Right lobe of liver (tissue), 6 donors: Measurements from ENCODE around the gene TMEM88. TPM values are rescaled to one million over a fixed set of nuclear protein-coding genes. Genes with fewer than 3 reads are reported as not detected.
A peak's percentile ranks its signal among the peaks of the same experiment; 100 is the strongest.

Source experiments
- ATAC-seq, 4 donors: fragments of 200-7000 bp; cut with Tn5 transposase; one replicate each; pipeline ENCODE4 v1.9.1; 2020; ENCODE audit warnings: mild to moderate bottlenecking in 4 of 4, moderate library complexity in 4 of 4
- DNase-seq, 3 donors: peaks; one replicate each; pipeline ENCODE4 v3.0.0-alpha.2; 2020
- H3K27ac ChIP-seq, 3 donors: fragments of 200-600 bp; one replicate each; pipeline ENCODE4 v1.8.0; 2022
- H3K27me3 ChIP-seq, 2 donors: fragments of 200-600 bp; one replicate each; pipeline ENCODE4 v1.8.0; 2022
- H3K36me3 ChIP-seq, 4 donors: fragments of 200-600 bp; sonication (generic) in 1 of 4; one replicate each; pipeline versions ENCODE4 v1.5.1 to v1.8.0; 2017 to 2022; ENCODE audit warnings: control low read depth in 1 of 4
- H3K4me1 ChIP-seq, 4 donors: fragments of 200-600 bp; sonication (generic) in 1 of 4; one replicate each; pipeline versions ENCODE4 v1.5.1 to v1.8.0; 2017 to 2022; ENCODE audit warnings: control low read depth in 1 of 4
- H3K4me3 ChIP-seq, 3 donors: fragments of 200-600 bp; one replicate each; pipeline ENCODE4 v1.8.0; 2022
- H3K9me3 ChIP-seq, 4 donors: fragments of 200-600 bp; sonication (generic) in 1 of 4; one replicate each; pipeline versions ENCODE4 v1.5.1 to v1.8.0; 2017 to 2022; ENCODE audit warnings: control low read depth in 1 of 4
- POLR2A ChIP-seq: fragments of 450-650 bp; IDR thresholded peaks from one replicate; pipeline ENCODE4 v1.6.1; 2017; ENCODE audit warnings: antibody characterized with exemption, mild to moderate bottlenecking
- WGBS: methylation state at CpG from one replicate; pipeline ENCODE4 v1.1.6; 2018; ENCODE audit warnings: low coverage, low lambda C conversion rate; ENCODE audit not compliant: insufficient coverage; ENCODE audit errors: missing lambda C conversion rate; 5-methylcytosine and 5-hydroxymethylcytosine counted together
- intact Hi-C, 2 donors: fragments of 100-400 bp; cut with DNase I; formaldehyde crosslinking; loops; one replicate each; pipeline versions ENCODE4 v1.11.2 to v1.14.1; 2022
- total RNA-seq, 6 experiments: library from RNA; depleted of rRNA in 2 of 6; stranded (reverse); fragments of >200 nt in 2 of 6; fragmentation: NEBNext Ultra II Directional in 3 of 6; extraction: Animal tissue kit (Norgen Biotek cat#: 25700) in 3 of 6; gene quantifications; one replicate each; pipeline versions ENCODE4 v1.1.0 to v1.2.4, GENCODE V29; 2016 to 2023
- TF ChIP-seq, protein P1 (sequence below), 4 donors: fragments of 200-600 bp in 3 of 4; fragments of 450-650 bp in 1 of 4; IDR thresholded peaks; one replicate each; pipeline versions ENCODE4 v1.5.1 to v1.8.0; 2016 to 2022; ENCODE audit warnings: antibody characterized with exemption in 4 of 4, mild to moderate bottlenecking in 2 of 4
- donor health status: DM: no; HTN: yes; CAD: no.
- donor health status: DM: no; HTN: no; CAD: no.
- donor health status: DM: no; HTN: no; CAD: no.
- donor health status: DM: no; HTN: yes; CAD: no.
- donor health status: DM: no; HTN: yes; CAD: no.

TMEM88 gene
- total RNA-seq, 6 experiments from 2014 or later = 0.74 to 2.4 (median 1.2) TPM

DNA sequence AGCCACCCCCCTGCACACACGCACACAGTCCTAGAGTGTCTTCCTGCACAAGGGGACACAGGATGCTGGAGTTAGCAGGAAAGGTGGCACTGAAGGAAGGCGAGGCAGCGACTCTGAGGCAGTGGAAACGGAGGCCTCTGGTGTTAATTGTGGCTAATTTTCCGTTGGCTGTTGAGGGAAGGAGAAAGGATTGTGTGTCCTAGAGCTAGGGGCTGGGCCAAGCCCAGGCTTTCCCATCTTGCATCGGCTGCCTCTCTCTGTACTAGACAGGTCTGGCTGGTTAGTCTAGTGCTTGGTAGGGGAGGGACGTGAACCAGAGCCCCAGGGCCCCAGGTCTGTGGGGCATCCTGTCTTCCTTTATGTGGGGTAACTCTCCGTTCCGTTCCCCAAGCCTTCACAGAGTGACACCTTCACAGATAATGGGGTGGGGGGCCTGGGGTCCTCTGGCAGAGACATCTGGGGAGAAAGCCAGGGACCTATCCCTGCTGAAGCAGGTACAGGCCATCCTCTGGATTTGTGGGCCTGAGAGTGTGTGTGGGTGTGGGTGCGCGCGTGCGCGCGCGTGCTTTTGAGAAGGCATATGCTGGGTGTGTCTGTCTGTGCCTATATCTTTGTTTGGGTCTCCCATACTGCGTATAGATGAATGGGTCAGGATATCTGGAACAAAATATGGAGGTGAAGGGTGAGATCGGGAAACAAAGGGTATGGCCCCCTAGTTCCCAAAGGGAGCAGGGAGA, 33.5 kb downstream of the TMEM88 start, which contains the start of gene CHD3:
Gene CHD3 (plus strand): TSS at position 606 of the 737 bp plus-strand sequence. CDS start 212 bp downstream, outside the sequence.
- H3K9me3 ChIP-seq = no peaks in the 10 kb centered on the region
- no peaks in the 10 kb centered on the region for H3K36me3 ChIP-seq
- H3K4me1 ChIP-seq = peaks cover 3 to 43% (median 22%) of the 10 kb centered on the region in 4 donors
- H3K27me3 ChIP-seq = no peaks in the 10 kb centered on the region
- intact Hi-C loops = no loop called here
- no peak for TF ChIP-seq POLR2A
- TF ChIP-seq, protein P1, sequence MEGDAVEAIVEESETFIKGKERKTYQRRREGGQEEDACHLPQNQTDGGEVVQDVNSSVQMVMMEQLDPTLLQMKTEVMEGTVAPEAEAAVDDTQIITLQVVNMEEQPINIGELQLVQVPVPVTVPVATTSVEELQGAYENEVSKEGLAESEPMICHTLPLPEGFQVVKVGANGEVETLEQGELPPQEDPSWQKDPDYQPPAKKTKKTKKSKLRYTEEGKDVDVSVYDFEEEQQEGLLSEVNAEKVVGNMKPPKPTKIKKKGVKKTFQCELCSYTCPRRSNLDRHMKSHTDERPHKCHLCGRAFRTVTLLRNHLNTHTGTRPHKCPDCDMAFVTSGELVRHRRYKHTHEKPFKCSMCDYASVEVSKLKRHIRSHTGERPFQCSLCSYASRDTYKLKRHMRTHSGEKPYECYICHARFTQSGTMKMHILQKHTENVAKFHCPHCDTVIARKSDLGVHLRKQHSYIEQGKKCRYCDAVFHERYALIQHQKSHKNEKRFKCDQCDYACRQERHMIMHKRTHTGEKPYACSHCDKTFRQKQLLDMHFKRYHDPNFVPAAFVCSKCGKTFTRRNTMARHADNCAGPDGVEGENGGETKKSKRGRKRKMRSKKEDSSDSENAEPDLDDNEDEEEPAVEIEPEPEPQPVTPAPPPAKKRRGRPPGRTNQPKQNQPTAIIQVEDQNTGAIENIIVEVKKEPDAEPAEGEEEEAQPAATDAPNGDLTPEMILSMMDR (IDR thresholded peaks at IDR 0.05) = no peak
- 51% methylated on average over 15 of the region's 18 CpGs for WGBS
- H3K4me3 ChIP-seq = peak within 1 kb of the TSS; percentile 28 to 63 (median 51)
- peak within 1 kb of the TSS; percentile 82 for H3K27ac ChIP-seq
- ATAC-seq (no peak), DNase-seq (no peak)

DNA sequence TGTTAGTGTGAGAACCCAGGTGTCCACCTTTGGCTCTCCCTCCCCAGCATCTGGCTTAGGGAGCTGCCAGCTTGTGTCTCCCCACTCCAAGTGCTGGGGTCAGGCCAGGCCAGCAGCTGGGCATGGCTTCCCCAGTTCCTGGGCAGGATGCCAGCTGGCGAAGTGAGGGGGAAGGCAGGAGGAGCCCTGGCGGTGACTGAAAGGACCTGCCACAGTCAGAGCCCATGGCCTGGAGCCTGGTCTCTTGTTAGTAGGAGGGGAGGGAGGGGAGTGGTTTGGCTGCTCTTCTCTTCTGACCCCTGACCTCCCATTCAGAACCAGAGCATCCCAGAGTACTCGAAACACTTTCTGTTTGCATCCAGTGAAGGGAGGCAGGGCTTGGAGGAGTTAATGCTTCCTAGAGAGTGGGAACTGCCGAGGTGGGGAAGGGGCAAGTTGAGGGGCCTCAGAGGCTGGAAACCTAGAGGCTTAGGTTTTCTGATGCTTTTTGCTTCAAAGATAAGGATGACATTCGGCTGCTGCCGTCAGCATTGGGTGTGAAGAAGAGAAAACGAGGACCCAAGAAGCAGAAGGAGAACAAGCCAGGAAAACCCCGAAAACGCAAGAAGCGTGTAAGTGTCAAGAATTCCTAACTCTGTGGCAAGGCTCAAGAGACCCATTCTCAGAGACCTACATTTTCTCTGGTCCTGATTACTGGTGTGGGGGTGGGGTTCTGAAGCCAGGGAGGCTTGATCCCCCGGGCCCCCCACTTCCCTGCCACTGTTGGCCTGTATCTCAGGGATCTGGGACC, 34.5 kb downstream of the TMEM88 start:
- peak; percentile 99 for DNase-seq
- no peak overlapping the region for H3K4me3 ChIP-seq
- no peaks in the 10 kb centered on the region for H3K27me3 ChIP-seq
- intact Hi-C loops = no loop called here
- H3K27ac ChIP-seq = peak overlapping the region; percentile 82
- peaks cover 3 to 43% (median 22%) of the 10 kb centered on the region in 4 donors for H3K4me1 ChIP-seq
- WGBS = 33% methylated on average over 7 of the region's 11 CpGs
- peak; percentile 81 to 88 (median 84) for ATAC-seq
- H3K36me3 ChIP-seq = peaks cover 0 to 9% (median 0%) of the 10 kb centered on the region in 4 donors
- TF ChIP-seq POLR2A = no peak
- TF ChIP-seq, protein P1 (IDR thresholded peaks at IDR 0.05) = peak; percentile 33 to 60 (median 45)
- no peaks in the 10 kb centered on the region for H3K9me3 ChIP-seq

DNA sequence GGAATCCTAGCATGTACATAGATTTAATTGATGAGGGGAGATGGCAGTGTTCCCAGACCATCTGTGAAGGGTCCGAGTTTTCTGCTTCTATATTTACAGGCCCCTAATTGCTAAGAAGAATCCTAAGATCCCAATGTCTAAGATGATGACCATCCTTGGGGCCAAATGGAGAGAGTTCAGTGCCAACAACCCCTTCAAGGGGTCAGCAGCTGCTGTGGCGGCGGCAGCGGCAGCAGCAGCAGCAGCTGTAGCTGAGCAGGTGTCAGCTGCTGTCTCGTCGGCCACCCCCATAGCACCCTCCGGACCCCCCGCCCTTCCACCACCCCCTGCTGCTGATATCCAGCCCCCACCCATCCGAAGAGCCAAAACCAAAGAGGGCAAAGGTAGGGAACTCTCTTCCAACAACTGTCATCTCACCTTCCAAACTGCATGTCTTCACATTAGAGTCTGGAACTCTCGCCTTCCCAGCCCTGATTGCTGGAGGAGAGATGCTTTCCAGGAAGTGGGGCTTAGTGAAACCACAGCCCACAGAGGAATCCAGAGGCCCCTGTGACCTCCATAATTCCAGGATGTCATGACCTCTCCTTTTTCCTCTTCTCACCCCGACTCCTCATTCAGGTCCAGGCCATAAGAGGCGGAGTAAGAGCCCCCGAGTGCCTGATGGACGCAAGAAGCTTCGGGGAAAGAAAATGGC, 38.5 kb downstream of the TMEM88 start:
- H3K27ac ChIP-seq = no peak overlapping the region
- no peak overlapping the region for H3K4me3 ChIP-seq
- no peak for ATAC-seq
- H3K4me1 ChIP-seq = peaks cover 0 to 21% (median 10%) of the 10 kb centered on the region in 4 donors
- no peaks in the 10 kb centered on the region for H3K27me3 ChIP-seq
- H3K9me3 ChIP-seq = no peaks in the 10 kb centered on the region
- DNase-seq = no peak
- peaks cover 0 to 12% (median 2%) of the 10 kb centered on the region in 4 donors for H3K36me3 ChIP-seq
- WGBS = 77% methylated on average over 14 of the region's 15 CpGs
- TF ChIP-seq, protein P1 (IDR thresholded peaks at IDR 0.05) = no peak
- no peak for TF ChIP-seq POLR2A
- intact Hi-C loops = no loop called here

DNA sequence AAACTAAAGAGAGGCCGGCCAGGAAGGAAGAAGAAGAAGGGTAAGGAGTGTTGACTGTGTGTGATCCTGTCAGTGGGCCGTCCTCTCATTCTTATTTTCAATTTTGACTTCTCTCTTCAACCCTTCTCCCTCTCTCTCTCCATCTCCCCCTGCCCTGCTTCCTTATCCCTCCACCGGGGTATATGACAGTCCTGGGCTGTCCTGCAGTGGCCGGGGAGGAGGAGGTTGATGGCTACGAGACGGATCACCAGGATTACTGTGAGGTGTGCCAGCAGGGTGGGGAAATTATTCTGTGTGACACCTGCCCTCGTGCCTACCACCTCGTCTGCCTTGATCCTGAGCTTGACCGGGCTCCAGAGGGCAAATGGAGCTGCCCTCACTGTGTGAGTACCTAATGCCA, 39.4 kb downstream of the TMEM88 start:
- no peak overlapping the region for H3K27ac ChIP-seq
- H3K27me3 ChIP-seq = no peaks in the 10 kb centered on the region
- H3K4me1 ChIP-seq = peaks cover 0 to 12% (median 4%) of the 10 kb centered on the region in 4 donors
- intact Hi-C loops = no loop called here
- 79% methylated on average over 5 of the region's 9 CpGs for WGBS
- H3K4me3 ChIP-seq = no peak overlapping the region
- DNase-seq = no peak
- peaks cover 0 to 17% (median 2%) of the 10 kb centered on the region in 4 donors for H3K36me3 ChIP-seq
- no peaks in the 10 kb centered on the region for H3K9me3 ChIP-seq
- TF ChIP-seq POLR2A = no peak
- TF ChIP-seq, protein P1 (IDR thresholded peaks at IDR 0.05) = no peak
- ATAC-seq = no peak
